ENCODE data around the gene ZNRF1. TPM values are rescaled to one million over a fixed set of nuclear protein-coding genes. Genes with fewer than 3 reads are reported as not detected.
"Not testable (repeated sequence)": the region's sequence is repeated elsewhere in the genome, so short reads cannot be mapped to it uniquely, and the experiment has no call there.

ZNRF1 gene
- total RNA-seq, 5 donors from 2014 or later (not counting 1 experiment from before 2014, with no cell fraction given) = 5.5 to 7.8 (median 7.5) TPM

GRCh38 chr16:75005697-75006096, 6.9 kb downstream of the ZNRF1 start:
- ChIA-PET POLR2A (interaction anchor here in 1 of 2 donors (0.6 kb wide), 1 partner anchor 657 kb away, joined by 9 read pairs; no protein-coding TSS in a partner anchor), CTCF (interaction anchor here in 1 of 2 donors (1.7 kb wide), 1 partner anchor 106 kb away, joined by 8 read pairs; no protein-coding TSS in a partner anchor)
- H3K4me1 Mint-ChIP-seq = peaks cover 3 to 6% (median 5%) of the 10 kb centered on the region in 3 donors
- H3K27ac Mint-ChIP-seq = no peak overlapping the region
- H3K4me1 ChIP-seq (ENCODE audit: control insufficient read depth in 1 of 2, extremely low read depth in 1 of 2, insufficient read depth in 2 of 2, low read length in 2 of 2) = peaks cover 0 to 2% of the 10 kb centered on the region in 2 experiments
- no peaks in the 10 kb centered on the region for H3K9me3 Mint-ChIP-seq
- H3K36me3 ChIP-seq (ENCODE audit: control insufficient read depth in 2 of 2, extremely low read depth in 1 of 2, insufficient read depth in 1 of 2, low read length in 1 of 2) = no peaks in the 10 kb centered on the region
- no peaks in the 10 kb centered on the region for H3K9me3 ChIP-seq
- peaks cover 0 to 2% of the 10 kb centered on the region in 2 experiments for H3K27me3 ChIP-seq (replicated peaks in 1 of 2; ENCODE audit: control insufficient read depth in 2 of 2, extremely low read depth in 1 of 2, insufficient read depth in 2 of 2, low read length in 1 of 2)
- no peaks in the 10 kb centered on the region for H3K27me3 Mint-ChIP-seq
- ATAC-seq (replicated peaks in 1 of 4) (no peak), DNase-seq (no peak)
- H3K36me3 Mint-ChIP-seq = peaks cover 6% of the 10 kb centered on the region
- no peak overlapping the region for H3K4me3 ChIP-seq (ENCODE audit: control insufficient read depth in 1 of 2, extremely low read depth in 1 of 2, low read length in 1 of 2)
- no peak overlapping the region for H3K27ac ChIP-seq (ENCODE audit: low read length)
- 80% methylated on average over 1 of the region's 4 CpGs for WGBS (ENCODE audit: insufficient coverage)
- H3K4me3 Mint-ChIP-seq = no peak overlapping the region

- H3K9me3 ChIP-seq = no peaks in the 10 kb centered on the region
- Mint-ChIP-seq H3K4me1 (peaks cover 10 to 14% (median 11%) of the 10 kb centered on the region in 3 donors), H3K9me3 (no peaks in the 10 kb centered on the region), H3K27ac (no peak overlapping the region), H3K4me3 (no peak overlapping the region), H3K27me3 (no peaks in the 10 kb centered on the region), H3K36me3 (peaks cover 6% of the 10 kb centered on the region)
- ATAC-seq (replicated peaks in 1 of 4) (no peak), DNase-seq (no peak)
- H3K4me3 ChIP-seq (ENCODE audit: control insufficient read depth in 1 of 2, extremely low read depth in 1 of 2, low read length in 1 of 2) = no peak overlapping the region
- H3K4me1 ChIP-seq (ENCODE audit: control insufficient read depth in 1 of 2, extremely low read depth in 1 of 2, insufficient read depth in 2 of 2, low read length in 2 of 2) = peaks cover 3 to 6% of the 10 kb centered on the region in 2 experiments
- WGBS (ENCODE audit: insufficient coverage) = no CpG with 5 or more reads among the region's 1 CpG
- POLR2A ChIA-PET = no interaction called here
- no peaks in the 10 kb centered on the region for H3K36me3 ChIP-seq (ENCODE audit: control insufficient read depth in 2 of 2, extremely low read depth in 1 of 2, insufficient read depth in 1 of 2, low read length in 1 of 2)
- CTCF ChIA-PET = interaction anchor here in 1 of 2 donors (0.6 to 0.7 kb wide), 2 partner anchors 14 to 104 kb away, joined by 4 to 6 read pairs; no protein-coding TSS in a partner anchor
- H3K27ac ChIP-seq (ENCODE audit: low read length) = no peak overlapping the region
- no peaks in the 10 kb centered on the region for H3K27me3 ChIP-seq (replicated peaks in 1 of 2; ENCODE audit: control insufficient read depth in 2 of 2, extremely low read depth in 1 of 2, insufficient read depth in 2 of 2, low read length in 1 of 2)
Observed at GRCh38 chr16:75007443-75007842, 8.6 kb downstream of the ZNRF1 start.

- no peaks in the 10 kb centered on the region for H3K9me3 Mint-ChIP-seq
- H3K36me3 Mint-ChIP-seq = no peaks in the 10 kb centered on the region
- H3K4me3 ChIP-seq (ENCODE audit: control insufficient read depth in 1 of 2, extremely low read depth in 1 of 2, low read length in 1 of 2) = no peak overlapping the region
- H3K27me3 ChIP-seq (replicated peaks in 1 of 2; ENCODE audit: control insufficient read depth in 2 of 2, extremely low read depth in 1 of 2, insufficient read depth in 2 of 2, low read length in 1 of 2) = no peaks in the 10 kb centered on the region
- H3K4me3 Mint-ChIP-seq = no peak overlapping the region
- H3K27ac Mint-ChIP-seq = no peak overlapping the region
- WGBS (ENCODE audit: insufficient coverage) = 63% methylated on average over 1 of the region's 3 CpGs
- no peak overlapping the region for H3K27ac ChIP-seq (ENCODE audit: low read length)
- H3K9me3 ChIP-seq = no peaks in the 10 kb centered on the region
- H3K36me3 ChIP-seq (ENCODE audit: control insufficient read depth in 2 of 2, extremely low read depth in 1 of 2, insufficient read depth in 1 of 2, low read length in 1 of 2) = no peaks in the 10 kb centered on the region
- ChIA-PET POLR2A (no interaction called here), CTCF (no interaction called here)
- H3K4me1 ChIP-seq (ENCODE audit: control insufficient read depth in 1 of 2, extremely low read depth in 1 of 2, insufficient read depth in 2 of 2, low read length in 2 of 2) = peaks cover 6 to 8% of the 10 kb centered on the region in 2 experiments
- no peak for DNase-seq
- H3K27me3 Mint-ChIP-seq = no peaks in the 10 kb centered on the region
- ATAC-seq (replicated peaks in 1 of 4) = no peak
- peaks cover 16 to 22% (median 19%) of the 10 kb centered on the region in 3 donors for H3K4me1 Mint-ChIP-seq
Observed at GRCh38 chr16:75010427-75010826, 11.6 kb downstream of the ZNRF1 start.

GRCh38 chr16:75011634-75012307, 12.9 kb downstream of the ZNRF1 start:
- Histone ChIP-seq H3K4me1 (ENCODE audit: control insufficient read depth in 1 of 2, extremely low read depth in 1 of 2, insufficient read depth in 2 of 2, low read length in 2 of 2) (peaks cover 6 to 8% of the 10 kb centered on the region in 2 experiments), H3K4me3 (ENCODE audit: control insufficient read depth in 1 of 2, extremely low read depth in 1 of 2, low read length in 1 of 2) (peak overlapping the region in 1 of 2 donors; percentile 12), H3K36me3 (ENCODE audit: control insufficient read depth in 2 of 2, extremely low read depth in 1 of 2, insufficient read depth in 1 of 2, low read length in 1 of 2) (no peaks in the 10 kb centered on the region), H3K9me3 (no peaks in the 10 kb centered on the region), H3K27ac (ENCODE audit: low read length) (peak overlapping the region; percentile 54), H3K27me3 (replicated peaks in 1 of 2; ENCODE audit: control insufficient read depth in 2 of 2, extremely low read depth in 1 of 2, insufficient read depth in 2 of 2, low read length in 1 of 2) (no peaks in the 10 kb centered on the region)
- H3K4me3 Mint-ChIP-seq = peak overlapping the region in 1 of 3 donors; percentile 25
- no peaks in the 10 kb centered on the region for H3K36me3 Mint-ChIP-seq
- POLR2A ChIA-PET = no interaction called here
- peak overlapping the region; percentile 67 to 88 for H3K27ac Mint-ChIP-seq
- H3K4me1 Mint-ChIP-seq = peaks cover 16 to 22% (median 19%) of the 10 kb centered on the region in 3 donors
- WGBS (ENCODE audit: insufficient coverage) = 17% methylated on average over 2 of the region's 3 CpGs
- CTCF ChIA-PET = interaction anchor here in 1 of 2 donors (1.6 kb wide), 1 partner anchor 100 kb away, joined by 5 read pairs; no protein-coding TSS in a partner anchor
- ATAC-seq (replicated peaks in 1 of 4) (peak; percentile 36 to 85 (median 50)), DNase-seq (peak in 8 of 35 experiments; percentile 3 to 68 (median 12))
- H3K9me3 Mint-ChIP-seq = no peaks in the 10 kb centered on the region
- H3K27me3 Mint-ChIP-seq = no peaks in the 10 kb centered on the region

GRCh38 chr16:75012380-75013081, 13.7 kb downstream of the ZNRF1 start:
- peak overlapping the region; percentile 87 to 88 for H3K27ac Mint-ChIP-seq
- POLR2A ChIA-PET = no interaction called here
- peak overlapping the region; percentile 25 to 60 (median 55) for H3K4me3 Mint-ChIP-seq
- H3K4me1 Mint-ChIP-seq = peaks cover 16 to 23% (median 19%) of the 10 kb centered on the region in 3 donors
- DNase-seq (peak in 1 of 35 experiments; percentile 25), ATAC-seq (replicated peaks in 1 of 4) (peak in 2 of 4 experiments; percentile 32 to 37)
- no peaks in the 10 kb centered on the region for H3K27me3 ChIP-seq (replicated peaks in 1 of 2; ENCODE audit: control insufficient read depth in 2 of 2, extremely low read depth in 1 of 2, insufficient read depth in 2 of 2, low read length in 1 of 2)
- no peaks in the 10 kb centered on the region for H3K36me3 ChIP-seq (ENCODE audit: control insufficient read depth in 2 of 2, extremely low read depth in 1 of 2, insufficient read depth in 1 of 2, low read length in 1 of 2)
- H3K9me3 ChIP-seq = no peaks in the 10 kb centered on the region
- peak overlapping the region; percentile 54 for H3K27ac ChIP-seq (ENCODE audit: low read length)
- H3K36me3 Mint-ChIP-seq = no peaks in the 10 kb centered on the region
- CTCF ChIA-PET = interaction anchor here in 1 of 2 donors (1.6 kb wide), 1 partner anchor 99 kb away, joined by 5 read pairs; no protein-coding TSS in a partner anchor
- peaks cover 6 to 8% of the 10 kb centered on the region in 2 experiments for H3K4me1 ChIP-seq (ENCODE audit: control insufficient read depth in 1 of 2, extremely low read depth in 1 of 2, insufficient read depth in 2 of 2, low read length in 2 of 2)
- H3K27me3 Mint-ChIP-seq = no peaks in the 10 kb centered on the region
- H3K4me3 ChIP-seq (ENCODE audit: control insufficient read depth in 1 of 2, extremely low read depth in 1 of 2, low read length in 1 of 2) = peak overlapping the region in 1 of 2 donors; percentile 12
- WGBS (ENCODE audit: insufficient coverage) = 46% methylated on average over 4 of the region's 8 CpGs
- no peaks in the 10 kb centered on the region for H3K9me3 Mint-ChIP-seq

- ATAC-seq (replicated peaks in 1 of 4); H3K9me3 Mint-ChIP-seq; H3K27ac ChIP-seq (ENCODE audit: low read length); POLR2A ChIA-PET; H3K36me3 ChIP-seq (ENCODE audit: control insufficient read depth in 2 of 2, extremely low read depth in 1 of 2, insufficient read depth in 1 of 2, low read length in 1 of 2); H3K36me3 Mint-ChIP-seq; H3K4me1 ChIP-seq (ENCODE audit: control insufficient read depth in 1 of 2, extremely low read depth in 1 of 2, insufficient read depth in 2 of 2, low read length in 2 of 2); H3K27me3 ChIP-seq (replicated peaks in 1 of 2; ENCODE audit: control insufficient read depth in 2 of 2, extremely low read depth in 1 of 2, insufficient read depth in 2 of 2, low read length in 1 of 2); H3K27me3 Mint-ChIP-seq; H3K9me3 ChIP-seq; H3K4me3 Mint-ChIP-seq; H3K4me3 ChIP-seq (ENCODE audit: control insufficient read depth in 1 of 2, extremely low read depth in 1 of 2, low read length in 1 of 2); DNase-seq: not testable (repeated sequence)
- no CpG with 5 or more reads among the region's 6 CpGs for WGBS (ENCODE audit: insufficient coverage)
- CTCF ChIA-PET = interaction anchor here in 1 of 2 donors (1.0 to 1.6 kb wide), 2 partner anchors 28 to 98 kb away, joined by 3 to 5 read pairs; no protein-coding TSS in a partner anchor
- peaks cover 16 to 24% (median 20%) of the 10 kb centered on the region in 3 donors for H3K4me1 Mint-ChIP-seq
- H3K27ac Mint-ChIP-seq = peak overlapping the region; percentile 15 to 88
Observed at GRCh38 chr16:75013123-75013522, 14.3 kb downstream of the ZNRF1 start.

All from T-cell (primary cell).